ENCODE measurements around the gene NRTN.

The NRTN gene

DNA sequence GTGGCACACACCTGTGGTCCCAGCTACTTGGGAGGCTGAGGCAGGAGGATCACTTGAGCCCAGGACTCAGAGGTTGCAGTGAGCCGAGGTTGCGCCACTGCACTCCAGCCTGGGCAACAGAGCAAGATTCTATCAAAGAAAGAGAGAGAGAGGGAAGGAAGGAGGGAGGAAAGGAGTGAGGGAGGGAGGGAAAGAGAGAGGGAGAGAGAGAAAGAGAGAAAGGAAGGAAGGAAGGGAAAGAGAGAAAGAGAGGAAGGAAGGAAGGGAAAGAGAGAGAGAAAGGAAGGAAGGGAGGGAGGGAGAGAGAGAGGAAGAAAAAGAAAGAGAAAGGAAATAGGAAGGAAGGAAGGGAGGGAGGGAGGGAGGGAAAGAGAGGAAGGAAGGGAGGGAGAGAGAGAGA lies 12.4 kb downstream of the NRTN start:
- no peak for DNase-seq

DNA sequence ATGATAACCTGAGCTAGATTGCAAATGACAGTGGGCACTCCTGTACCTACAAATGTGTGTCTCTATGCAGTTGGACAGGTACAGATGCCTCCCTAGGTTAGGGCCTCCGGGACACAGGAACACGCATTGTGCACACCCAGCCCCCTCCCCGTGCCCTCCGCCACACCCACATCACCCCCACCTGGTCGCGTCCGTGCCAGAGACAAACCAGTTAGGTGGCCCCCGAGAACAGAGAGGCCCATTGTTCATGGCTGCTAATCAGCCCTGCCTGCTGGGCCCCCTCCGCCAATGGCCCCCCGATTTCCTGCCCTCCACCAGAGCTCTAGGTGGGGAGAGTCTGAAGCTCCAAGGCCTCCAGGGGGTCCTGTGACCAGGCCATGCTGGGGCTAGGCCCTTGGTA lies 13.7 kb downstream of the NRTN start:
- no peak for DNase-seq

DNA sequence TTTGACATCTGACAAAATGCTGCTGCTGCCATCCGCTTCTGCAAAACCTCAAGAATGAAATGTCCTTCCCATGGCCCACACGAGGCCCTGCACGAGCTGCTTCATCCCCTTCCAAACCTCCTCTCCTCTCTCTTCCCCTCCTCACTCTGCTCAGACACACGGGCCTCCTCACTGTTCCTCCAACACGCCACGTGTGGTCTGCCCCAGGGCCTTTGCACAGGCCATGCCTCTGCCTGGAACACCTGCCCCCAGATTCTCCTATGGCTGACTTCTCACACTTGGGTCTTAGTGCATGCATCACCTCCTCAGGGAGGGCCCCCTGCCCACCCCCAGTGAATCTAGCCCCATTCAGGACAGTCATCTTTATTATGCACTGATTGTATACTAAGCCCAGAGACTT lies 15.9 kb downstream of the NRTN start:
- DNase-seq = no peak

DNA sequence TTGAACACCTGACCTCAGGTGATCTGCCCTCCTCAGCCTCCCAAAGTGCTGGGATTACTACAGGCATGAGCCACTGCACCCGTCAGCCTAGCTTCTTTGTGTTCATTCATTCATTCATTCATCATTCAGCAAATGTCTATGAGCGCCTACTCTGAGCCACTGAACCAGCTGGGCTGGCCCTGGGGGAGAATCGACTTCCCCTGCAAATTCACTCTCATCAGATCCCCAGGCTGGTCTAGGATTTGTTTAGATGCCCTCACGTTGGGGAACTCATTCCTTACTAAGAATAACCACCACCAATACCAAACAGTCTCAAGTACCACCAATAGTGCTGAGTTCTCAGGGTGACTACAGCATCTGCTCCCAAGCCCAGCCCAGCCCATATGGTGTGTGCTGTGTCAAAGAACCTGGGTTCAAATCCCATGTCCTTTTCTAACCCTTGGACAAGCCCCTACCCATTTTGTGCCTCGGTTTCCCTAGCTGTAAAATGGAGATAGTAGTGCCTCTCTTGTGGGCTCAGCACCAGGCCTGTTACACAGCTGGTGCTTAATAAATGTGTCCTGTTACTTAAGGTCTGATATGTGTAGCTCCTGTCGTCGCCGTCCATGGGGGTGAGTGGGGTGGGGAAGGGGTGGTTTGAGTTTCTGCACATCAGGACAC lies 16.8 kb downstream of the NRTN start:
- no peak for DNase-seq

DNA sequence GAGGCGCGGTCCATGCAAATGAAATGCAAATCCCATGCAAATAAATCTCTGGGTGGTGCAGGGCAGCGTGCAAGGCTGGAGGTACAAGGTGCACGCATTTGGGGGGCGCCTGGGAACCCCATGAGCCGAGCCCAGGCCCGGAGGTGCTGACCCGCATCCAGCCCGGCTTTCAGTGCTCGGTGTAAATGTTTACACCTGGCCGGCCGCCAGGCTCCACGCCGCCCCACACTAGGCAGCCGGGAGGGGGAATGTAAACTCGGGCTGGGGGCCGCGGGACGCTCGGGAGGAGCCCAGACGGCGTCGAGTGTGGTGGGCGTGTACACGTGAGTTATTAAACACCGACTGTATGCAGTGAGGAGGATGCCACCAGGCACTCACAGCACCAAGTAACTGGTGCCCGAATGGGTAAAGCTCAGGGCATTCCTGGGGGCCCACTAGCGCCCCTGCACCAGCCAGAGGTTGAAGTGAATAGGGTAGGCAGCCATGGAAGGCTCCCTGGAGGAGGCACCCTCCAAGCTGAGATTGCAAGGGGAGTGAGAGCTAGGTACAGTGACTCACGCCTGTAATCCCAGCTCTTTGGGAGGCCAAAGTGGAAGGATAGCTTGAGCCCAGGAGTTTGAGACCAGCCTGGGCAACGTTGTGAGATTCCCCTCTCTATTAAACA lies 17.4 kb downstream of the NRTN start:
- no peak for DNase-seq

DNA sequence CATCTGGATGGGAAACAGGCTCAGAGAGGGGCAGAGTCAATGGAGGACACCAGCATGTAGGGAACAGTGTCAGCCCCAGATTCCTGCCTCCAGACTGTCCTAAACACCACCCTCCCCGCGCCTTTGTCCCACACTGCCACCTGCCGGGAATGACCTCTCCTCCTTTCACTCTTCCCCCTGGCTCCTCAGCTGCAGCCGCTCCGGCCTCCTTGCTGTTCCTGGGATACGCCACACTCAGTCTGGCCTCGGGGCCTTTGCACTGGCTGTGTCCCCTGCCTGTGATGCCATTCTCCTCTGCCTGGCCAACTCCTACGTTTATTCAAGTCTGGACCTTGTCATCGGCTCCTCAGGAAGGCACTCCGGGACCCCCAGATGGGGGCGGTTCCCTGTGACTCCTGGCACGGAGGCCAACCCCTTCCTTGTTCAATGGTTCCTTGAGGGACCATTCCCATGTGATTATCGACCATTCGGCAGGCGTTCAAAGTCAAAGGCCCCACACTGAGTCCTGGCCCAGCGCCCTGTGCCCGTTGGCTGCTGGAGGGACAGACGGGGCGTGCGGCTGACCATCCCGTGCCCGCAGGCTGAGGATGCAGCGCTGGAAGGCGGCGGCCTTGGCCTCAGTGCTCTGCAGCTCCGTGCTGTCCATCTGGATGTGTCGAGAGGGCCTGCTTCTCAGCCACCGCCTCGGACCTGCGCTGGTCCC lies 18.9 kb downstream of the NRTN start:
- no peak for DNase-seq

DNA sequence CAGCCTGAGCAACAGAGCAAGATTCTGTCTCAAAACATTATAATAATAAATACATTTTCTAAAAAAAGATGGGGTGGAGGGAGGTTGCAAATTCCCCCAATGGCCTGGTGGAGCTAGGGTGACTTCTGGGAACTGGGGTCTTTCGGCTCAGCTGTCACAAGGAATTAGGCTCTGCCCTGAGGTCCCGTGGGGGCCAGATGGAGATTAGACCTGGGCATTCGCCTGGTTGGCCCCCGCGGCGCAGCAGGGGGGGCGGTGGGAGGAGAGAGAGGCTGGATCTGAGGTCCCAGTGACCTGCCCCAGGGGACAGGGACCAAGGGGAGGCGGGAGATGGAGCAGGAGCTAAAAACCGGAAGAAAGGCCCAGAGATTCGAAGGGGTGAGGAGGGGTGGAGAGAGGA lies 19.9 kb downstream of the NRTN start:
- no peak for DNase-seq

DNA sequence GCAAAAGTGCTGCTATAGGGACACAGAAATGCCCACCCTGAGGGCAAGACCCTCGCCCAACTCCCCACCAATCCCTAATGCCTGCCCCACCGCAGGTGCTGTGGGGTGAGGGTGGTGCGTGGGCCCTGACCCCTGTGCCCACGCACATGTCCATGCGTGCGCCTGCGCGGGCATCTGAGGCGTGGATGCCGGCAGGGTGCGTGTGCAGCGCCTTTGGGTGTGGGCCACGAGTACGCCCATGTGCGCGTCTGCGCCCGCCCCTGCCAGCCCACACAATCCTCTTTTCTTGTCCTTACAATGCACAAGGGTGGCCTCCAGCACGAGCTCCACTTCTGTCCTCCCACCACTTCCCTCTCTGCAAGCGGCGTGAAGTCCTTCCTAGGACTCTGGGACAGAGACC lies 20.3 kb downstream of the NRTN start:
- no peak for DNase-seq

DNA sequence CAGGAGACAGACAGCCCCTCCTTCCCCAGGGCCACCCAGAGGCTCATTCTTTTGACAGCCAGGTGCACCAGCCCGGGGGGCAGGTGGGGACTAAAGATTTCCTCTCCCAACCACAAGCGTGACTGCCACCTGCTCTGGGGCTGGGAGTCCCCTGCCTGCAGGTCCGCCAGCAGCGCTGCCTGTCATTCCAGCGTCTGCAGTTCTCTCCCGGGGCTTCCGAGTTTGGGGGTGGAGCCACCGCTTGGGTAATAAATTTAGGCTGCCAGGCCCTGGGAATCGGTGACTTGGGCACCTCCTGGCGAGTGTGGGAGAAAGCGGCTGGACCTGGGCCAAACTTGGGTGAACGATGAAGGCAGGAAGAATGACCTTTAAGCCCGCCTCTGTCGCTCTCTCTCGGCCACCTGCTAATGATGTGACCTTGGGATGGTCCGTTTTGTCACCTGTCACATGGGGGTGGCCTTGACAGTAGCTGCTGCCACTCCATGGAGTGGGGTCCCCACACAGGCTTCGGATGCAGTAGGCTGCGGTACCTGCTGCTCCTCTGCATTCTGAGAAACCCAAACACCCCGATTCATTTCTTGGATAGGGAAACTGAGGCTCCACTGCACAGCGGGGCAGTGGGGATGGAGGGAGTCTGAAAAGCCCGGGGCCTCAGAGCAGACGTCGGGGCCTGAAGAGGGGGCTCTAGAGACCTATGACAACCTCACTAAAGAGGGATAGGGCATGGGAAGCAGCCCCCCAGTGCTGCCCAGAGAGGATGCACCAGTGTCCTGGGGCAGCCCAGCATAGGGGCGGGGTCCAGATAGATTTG lies 21.9 kb downstream of the NRTN start:
- no peak for DNase-seq

DNA sequence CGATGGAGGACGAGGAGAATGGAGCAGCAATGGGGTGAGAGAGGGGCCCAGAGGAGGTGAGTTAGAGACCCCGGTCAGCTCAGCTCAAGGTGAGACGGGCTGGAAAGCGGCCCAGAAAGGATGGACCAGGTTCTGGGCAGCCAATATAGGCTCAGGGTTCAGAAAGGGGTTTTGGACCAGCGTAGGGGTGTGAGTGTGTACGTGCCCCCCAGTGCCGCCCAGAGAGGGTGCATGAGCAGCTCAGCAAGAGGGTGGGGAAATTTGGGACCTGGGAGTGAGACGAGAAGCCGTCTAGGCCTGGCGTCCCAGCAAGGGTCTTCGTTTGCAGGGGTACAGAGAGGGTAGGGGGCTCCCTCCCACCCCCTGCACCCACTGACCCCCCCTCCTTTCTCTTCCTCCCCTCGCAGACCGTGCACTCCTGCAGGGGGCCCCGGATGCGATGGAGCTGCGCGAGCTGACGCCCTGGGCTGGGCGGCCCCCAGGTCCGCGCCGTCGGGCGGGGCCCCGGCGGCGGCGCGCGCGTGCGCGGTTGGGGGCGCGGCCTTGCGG lies 22.5 kb downstream of the NRTN start:
- DNase-seq = no peak

DNA sequence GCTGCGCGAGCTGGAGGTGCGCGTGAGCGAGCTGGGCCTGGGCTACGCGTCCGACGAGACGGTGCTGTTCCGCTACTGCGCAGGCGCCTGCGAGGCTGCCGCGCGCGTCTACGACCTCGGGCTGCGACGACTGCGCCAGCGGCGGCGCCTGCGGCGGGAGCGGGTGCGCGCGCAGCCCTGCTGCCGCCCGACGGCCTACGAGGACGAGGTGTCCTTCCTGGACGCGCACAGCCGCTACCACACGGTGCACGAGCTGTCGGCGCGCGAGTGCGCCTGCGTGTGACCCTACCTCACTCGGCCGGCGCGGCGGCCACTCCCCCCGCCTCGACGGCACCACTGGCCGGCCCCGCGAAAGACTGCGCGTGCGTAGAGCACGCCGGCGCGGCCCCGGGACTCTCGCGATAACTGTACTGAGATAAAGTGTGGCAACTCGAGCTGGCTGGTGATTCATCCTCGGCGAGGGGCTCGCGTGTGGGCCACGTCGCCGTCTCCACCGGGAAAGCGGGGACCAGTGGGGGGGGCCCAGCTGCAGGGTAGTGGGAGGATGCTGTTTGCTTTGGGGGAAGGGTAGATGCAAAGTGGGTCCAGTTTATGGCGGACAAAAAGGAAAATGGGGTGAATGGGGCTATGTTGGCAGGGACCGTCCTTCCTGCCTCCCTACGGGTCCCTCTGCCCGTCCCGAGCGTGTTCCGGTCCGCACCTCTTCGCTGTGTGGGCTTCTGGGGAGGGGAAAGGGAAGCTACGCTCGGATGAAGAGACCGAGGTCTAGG lies 23.2 kb downstream of the NRTN start:
- DNase-seq = peak; percentile 97

DNA sequence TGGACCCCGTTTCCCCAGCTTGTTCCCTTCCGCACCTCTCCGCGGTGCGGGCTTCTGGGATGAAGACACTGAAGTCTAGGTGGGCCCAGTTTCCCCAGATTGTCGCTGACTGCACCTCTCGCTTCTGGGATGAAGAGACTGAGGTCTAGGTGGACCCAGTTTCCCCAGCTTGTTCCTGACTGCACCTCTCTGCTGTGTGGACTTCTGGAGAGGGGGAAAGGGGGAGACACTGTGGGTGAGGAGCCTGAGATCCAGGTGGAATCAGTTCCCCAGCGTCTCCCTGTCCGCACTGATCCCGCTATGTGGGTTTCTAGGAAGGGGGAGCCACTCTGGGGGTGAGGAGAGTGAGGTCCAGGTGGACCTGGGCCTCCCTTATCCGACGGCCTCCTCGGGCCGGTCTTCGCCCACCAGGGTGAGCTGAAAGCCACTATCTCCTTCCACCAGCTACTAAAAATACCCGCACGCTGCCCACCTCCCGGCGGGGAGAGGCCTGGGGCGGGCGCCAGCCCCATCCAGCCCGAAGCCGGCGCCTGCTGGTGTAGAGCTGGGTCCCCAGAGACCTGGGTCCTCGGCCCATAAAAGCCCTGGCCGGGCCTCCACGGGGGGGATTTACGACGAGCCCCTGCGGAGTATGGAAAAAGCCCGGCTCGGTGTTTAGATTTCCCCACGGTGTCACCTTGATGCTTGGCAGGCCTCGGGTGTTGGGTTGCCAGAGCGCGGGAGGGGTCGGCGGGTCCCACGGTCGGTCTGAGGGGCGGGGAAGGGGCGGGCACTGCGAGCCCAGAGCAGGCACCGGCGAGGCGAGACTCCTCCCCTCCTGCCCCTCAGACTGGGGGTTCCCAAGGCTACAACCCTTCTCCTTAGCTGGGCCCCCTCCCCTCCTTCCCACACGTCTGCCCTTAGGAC lies 24.0 kb downstream of the NRTN start:
- DNase-seq = peak; percentile 64

DNA sequence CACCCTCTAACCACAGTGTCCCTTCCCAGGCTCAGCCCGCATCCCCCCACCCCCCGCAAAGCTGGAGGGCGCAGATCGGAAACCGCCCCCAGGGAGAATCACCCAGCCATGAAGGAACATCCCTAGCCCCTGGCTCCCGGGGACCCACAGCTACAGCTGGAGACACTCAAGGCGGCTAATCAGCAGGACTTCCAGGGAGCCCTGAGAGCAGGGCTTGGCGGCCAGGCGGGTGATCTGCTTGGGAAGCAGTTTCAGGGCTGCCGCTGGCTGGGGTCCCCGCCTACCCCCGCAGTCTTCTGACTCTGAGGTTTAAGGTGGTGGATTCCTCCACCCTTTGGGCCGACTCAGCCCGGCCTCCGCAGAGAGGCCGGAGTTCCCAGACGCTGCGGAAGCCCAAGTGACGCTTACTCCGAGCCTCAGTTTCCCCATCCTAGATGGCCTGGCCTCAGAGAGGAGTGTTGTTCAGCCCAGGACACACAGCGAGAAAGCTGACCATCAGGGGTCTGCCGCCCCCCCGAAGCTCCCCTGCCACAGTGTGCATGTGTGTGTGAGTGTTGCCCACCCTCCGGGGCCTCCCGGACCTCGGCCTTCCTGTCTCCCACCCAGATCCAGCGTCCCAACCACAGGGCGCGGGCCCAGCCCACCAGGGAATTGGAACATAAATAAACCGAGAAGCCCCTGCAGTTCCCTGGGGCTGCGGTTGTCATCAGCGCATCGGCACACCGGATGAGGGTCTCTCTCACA lies 24.9 kb downstream of the NRTN start:
- no peak for DNase-seq

DNA sequence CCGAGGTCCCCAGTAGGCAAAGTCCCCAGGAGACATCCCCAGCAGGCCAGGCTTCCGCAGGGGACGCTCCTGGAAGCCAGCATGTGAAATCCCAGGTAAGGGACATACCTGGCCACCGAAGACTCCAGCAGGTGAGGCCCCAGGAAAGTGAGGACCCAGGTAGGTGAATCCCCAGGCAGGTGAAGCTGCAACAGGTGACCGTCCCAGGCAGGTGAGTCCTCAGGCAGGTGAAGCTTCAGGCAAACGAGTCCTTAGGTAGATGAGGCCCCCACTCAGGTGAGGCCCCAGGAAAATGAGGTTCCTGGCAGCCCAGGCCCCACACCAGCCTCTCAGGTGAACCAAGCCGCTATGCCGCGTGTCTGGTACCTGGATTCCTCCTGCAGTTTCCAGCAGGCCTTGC lies 26.3 kb downstream of the NRTN start:
- DNase-seq = no peak

DNA sequence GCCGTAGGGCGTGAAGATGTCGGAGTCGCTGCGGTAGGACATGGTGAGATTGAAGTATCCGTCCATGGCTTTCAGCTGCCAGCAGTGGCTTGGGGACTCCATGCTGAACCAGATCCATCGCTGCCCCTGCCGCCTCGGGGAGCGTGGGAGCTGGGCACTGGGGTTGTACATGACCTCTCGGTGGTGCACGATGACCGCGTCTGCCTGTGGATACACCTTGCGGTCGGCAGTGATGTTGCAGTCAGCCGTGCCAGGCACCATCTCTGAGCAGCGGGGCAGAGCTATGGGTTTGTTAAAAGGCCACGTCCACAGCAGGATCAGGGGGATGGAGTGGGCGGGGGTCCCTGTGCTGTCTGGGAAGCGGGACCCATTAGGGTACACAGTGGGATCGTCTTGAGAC lies 27.2 kb downstream of the NRTN start:
- DNase-seq = no peak

DNA sequence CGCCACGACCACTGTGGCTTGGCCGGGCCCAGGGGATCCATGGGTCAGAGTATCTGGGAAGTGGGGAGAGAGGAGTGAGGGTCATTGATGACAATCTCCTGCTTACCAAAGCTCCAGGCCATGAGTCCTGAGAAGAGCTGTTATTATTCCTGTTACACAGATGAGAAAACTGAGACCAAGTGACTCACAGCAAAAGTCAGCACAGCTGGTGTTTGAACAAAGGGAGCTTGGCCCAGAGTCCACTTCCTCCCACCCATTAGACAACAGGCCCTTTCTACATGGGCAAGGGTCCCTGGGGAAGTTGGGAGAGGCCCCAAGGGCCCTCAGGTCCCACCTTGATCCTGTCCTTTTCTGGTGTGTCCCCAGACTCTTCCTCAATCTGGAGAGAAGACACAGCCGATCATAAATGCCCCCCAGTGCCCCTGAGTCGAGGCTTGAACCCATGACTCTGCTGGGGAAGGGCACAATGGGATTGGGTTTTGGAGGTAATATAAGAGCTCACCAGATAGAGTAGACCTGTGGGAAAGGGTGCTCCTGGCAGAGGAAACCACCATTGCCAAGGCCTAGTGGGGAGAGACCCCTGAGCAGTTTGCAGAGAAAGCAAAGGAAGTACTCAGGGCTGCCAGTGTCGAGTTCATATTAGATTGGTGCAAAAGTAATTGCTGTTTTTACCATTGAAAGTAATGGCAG lies 27.8 kb downstream of the NRTN start:
- no peak for DNase-seq

DNA sequence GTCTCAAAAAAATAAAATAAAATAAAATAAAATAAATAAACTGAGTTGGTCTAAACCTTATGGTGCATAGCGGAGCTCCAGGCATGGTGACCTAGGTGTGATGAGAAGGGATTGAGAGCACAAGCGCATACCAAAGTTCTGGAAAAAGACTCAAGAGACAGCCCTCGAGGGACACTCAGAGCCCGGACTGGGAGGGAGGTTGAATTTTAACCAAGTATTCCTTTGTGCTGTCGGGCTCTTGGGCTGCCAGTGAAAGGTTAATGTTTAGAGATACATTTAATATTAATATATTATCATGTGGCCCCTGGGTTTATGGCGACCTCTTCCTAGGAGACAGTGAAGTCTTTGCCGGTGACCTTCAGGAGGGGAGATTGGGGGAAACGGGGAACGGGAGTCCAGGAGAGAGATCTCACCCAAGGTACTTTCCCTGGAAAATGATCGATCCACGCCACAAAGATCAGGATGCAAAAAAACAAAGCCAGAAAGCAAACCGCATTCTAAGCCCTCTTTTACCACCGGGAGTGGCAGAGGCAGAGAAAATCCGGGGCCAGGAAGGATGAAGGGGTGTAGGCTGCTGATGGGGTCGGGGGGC lies 33.0 kb downstream of the NRTN start:
- DNase-seq = no peak

DNA sequence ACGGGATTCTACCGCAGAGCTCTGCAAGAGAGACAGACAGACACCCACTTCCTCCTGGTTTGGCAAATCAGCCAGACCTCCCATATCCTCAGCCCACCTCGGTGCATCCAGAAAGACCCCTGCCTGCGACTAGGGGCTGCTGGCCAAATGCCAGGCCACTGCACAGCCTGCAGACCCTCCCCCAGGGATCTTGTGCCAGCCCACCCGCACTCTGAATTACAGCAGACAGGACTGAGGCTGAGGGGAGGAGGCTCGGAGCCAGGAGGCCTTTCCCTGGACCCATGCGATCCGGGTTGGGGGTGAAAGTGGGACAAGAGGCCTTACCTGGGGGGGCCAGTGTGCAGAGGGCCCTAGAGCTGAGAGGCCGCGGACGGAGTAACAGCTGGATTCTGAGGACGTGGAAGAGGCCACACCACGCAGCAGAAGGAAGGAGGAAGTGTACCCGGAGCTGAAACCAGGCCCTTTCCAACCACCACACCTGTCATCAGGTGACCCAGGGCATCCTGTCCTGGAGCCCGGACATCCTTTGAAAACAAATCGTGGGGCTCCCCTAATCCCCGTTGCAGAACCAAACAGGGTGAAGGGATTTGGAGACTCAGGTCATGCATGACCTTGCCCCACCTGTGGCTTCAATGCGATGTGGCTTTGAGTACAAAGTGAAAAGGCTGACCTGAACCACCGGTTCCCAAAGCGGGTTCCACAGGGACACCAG lies 33.6 kb downstream of the NRTN start:
- DNase-seq = no peak
